ENCODE results near the gene ZNF135. TPM values are rescaled to one million over a fixed set of nuclear protein-coding genes. Genes with fewer than 3 reads are reported as not detected.

Gene ZNF135
- total and polyA plus RNA-seq, 2 donors (not counting 3 experiments of a cell fraction or from before 2014, with no cell fraction given) = 1.2 to 1.5 TPM

DNA sequence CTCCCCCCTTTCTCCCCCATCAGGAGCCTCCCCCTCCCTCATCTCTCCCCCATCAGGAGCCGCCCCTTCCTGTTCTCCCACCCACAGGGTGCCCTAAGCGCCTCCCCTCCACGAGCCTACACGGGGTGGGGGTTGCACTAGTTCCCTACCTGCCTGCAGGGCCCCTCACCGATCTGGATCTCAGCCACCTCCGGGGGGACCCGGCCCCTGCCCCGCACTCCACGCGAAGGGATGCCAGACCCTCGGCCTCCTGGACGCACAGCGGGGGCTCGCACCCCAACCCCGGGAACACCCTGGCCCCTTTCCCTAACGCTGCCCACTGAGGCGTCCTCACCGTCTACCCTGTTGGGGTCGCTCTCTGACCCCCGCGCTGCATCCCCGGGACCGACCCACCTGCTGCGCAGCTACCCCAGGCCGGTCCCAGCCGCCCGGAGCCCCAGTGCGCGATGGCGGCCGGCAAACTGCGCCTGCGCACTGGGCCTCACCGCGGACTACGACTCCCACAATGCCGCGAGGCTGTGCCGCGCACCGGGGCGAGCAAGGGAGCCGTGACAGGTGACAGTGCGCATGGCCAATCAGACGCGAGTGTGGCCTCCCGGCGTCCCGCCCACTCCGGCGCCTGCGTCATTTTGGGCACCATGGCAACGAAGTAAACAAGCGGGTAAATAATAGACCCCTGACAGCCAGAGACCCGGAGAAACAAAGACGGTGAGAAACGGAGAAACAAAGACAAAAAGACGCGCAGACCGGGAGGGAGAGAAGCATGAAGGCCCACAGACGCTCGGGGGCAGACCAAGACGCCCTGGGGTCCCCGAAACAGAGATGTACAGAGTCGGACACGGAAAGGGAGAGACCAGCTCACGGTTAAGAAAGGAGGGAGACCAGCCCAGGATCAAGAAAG, 38.9 kb downstream of the ZNF135 start, which contains the start of gene ZSCAN18:
TSS of gene ZSCAN18 (minus strand) at position 451 of the 901 bp plus-strand sequence. CDS start 7,964 bp downstream, outside the sequence.
- intact Hi-C loops (cut with micrococcal nuclease) = loop anchor here (10.0 kb wide), 1 partner anchor 57 kb away; the partner anchor contains the start of gene ZNF329
- H3K27me3 ChIP-seq (ENCODE audit: control insufficient read depth in 2 of 2, insufficient read depth in 2 of 2, low read length in 2 of 2) = no peaks in the 10 kb centered on the region
- TF ChIP-seq FOS (IDR thresholded peaks at IDR 0.05; ENCODE audit: borderline replicate concordance, insufficient read depth, low read length) = no peak
- TF ChIP-seq, protein P1, sequence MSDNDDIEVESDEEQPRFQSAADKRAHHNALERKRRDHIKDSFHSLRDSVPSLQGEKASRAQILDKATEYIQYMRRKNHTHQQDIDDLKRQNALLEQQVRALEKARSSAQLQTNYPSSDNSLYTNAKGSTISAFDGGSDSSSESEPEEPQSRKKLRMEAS (IDR thresholded peaks at IDR 0.05; ENCODE audit: insufficient read depth, insufficient read length) = peak; percentile 55
- H3K27ac ChIP-seq (ENCODE audit: insufficient read depth, low read depth, low read length) = peak within 1 kb of the TSS; percentile 70
- H3K9ac ChIP-seq (replicated peaks; ENCODE audit: extremely low read depth, insufficient read depth, low read length) = peak within 1 kb of the TSS; percentile 79
- CTCF ChIA-PET = no interaction called here
- H3K36me3 ChIP-seq (ENCODE audit: control insufficient read depth in 2 of 2, extremely low read depth in 1 of 2, insufficient read depth in 2 of 2, low read length in 2 of 2) = no peaks in the 10 kb centered on the region
- POLR2A ChIA-PET = no interaction called here
- H4K20me1 ChIP-seq (replicated peaks; ENCODE audit: control insufficient read depth, extremely low read depth, insufficient read depth, low read length) = no peaks in the 10 kb centered on the region
- H3K4me2 ChIP-seq (ENCODE audit: insufficient read depth, low read length) = peak within 1 kb of the TSS; percentile 41
- H3K4me1 ChIP-seq (ENCODE audit: control insufficient read depth, extremely low read depth, insufficient read depth, low read length) = no peaks in the 10 kb centered on the region
- peak; percentile 33 for FAIRE-seq
- BruUV-seq (replicated peaks) = no TSS peak
- DNase-seq (ENCODE audit: low read depth, low spot score) = peak; percentile 93
- no peaks in the 10 kb centered on the region for H3K9me1 ChIP-seq (replicated peaks; ENCODE audit: control insufficient read depth, extremely low read depth, insufficient read depth, low read length)
- H2AFZ ChIP-seq (ENCODE audit: low read depth, low read length) = peak within 1 kb of the TSS; percentile 77
- peaks cover 3% of the 10 kb centered on the region for H3K9me3 ChIP-seq (replicated peaks; ENCODE audit: control insufficient read depth, insufficient read depth, low read length)
- H3K79me2 ChIP-seq (ENCODE audit: control insufficient read depth, insufficient read depth, low read length) = no peaks in the 10 kb centered on the region
- dilution Hi-C loops (cut with MboI; ENCODE audit: extremely low pct_ligation_motif_present, low sequenced_read_pairs) = no loop called here
- H3K4me3 ChIP-seq (replicated peaks in 1 of 3; ENCODE audit: insufficient read depth in 1 of 3, low read depth in 1 of 3, low read length in 3 of 3) = peak within 1 kb of the TSS; percentile 38 to 72 (median 43)

DNA sequence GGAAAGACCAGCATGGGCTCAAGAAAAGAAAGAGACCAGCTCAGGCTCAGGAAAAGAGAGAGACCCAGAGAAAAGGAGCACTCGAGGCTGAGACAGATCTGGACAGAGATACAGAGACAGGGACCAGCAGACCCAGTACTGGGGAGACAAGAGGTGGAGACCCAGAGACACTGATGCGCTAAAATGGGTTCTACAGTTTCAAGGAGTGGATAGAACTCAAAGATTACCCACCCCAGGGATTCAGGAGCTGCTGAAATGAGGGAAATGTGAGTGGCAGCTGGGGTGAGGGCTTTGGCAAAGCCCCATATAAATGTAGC, 39.6 kb downstream of the ZNF135 start:
- H3K4me1 ChIP-seq (ENCODE audit: control insufficient read depth, extremely low read depth, insufficient read depth, low read length) = no peaks in the 10 kb centered on the region
- peak overlapping the region; percentile 70 for H2AFZ ChIP-seq (ENCODE audit: low read depth, low read length)
- H3K9me3 ChIP-seq (replicated peaks; ENCODE audit: control insufficient read depth, insufficient read depth, low read length) = peaks cover 3% of the 10 kb centered on the region
- no peaks in the 10 kb centered on the region for H4K20me1 ChIP-seq (replicated peaks; ENCODE audit: control insufficient read depth, extremely low read depth, insufficient read depth, low read length)
- H3K27me3 ChIP-seq (ENCODE audit: control insufficient read depth in 2 of 2, insufficient read depth in 2 of 2, low read length in 2 of 2) = no peaks in the 10 kb centered on the region
- H3K4me2 ChIP-seq (ENCODE audit: insufficient read depth, low read length) = peak overlapping the region; percentile 41
- dilution Hi-C loops (cut with MboI; ENCODE audit: extremely low pct_ligation_motif_present, low sequenced_read_pairs) = no loop called here
- H3K79me2 ChIP-seq (ENCODE audit: control insufficient read depth, insufficient read depth, low read length) = no peaks in the 10 kb centered on the region
- peak overlapping the region in 2 of 3 experiments; percentile 10 to 43 for H3K4me3 ChIP-seq (replicated peaks in 1 of 3; ENCODE audit: insufficient read depth in 1 of 3, low read depth in 1 of 3, low read length in 3 of 3)
- peak overlapping the region; percentile 64 for H3K27ac ChIP-seq (ENCODE audit: insufficient read depth, low read depth, low read length)
- ChIA-PET POLR2A (no interaction called here), CTCF (no interaction called here)
- FAIRE-seq = no peak
- TSS peak; percentile 77 for BruUV-seq (replicated peaks)
- intact Hi-C loops (cut with micrococcal nuclease) = loop anchor here (10.0 kb wide), 1 partner anchor 56 kb away; the partner anchor contains the start of gene ZNF329
- H3K36me3 ChIP-seq (ENCODE audit: control insufficient read depth in 2 of 2, extremely low read depth in 1 of 2, insufficient read depth in 2 of 2, low read length in 2 of 2) = no peaks in the 10 kb centered on the region
- H3K9ac ChIP-seq (replicated peaks; ENCODE audit: extremely low read depth, insufficient read depth, low read length) = peak overlapping the region; percentile 79
- no peaks in the 10 kb centered on the region for H3K9me1 ChIP-seq (replicated peaks; ENCODE audit: control insufficient read depth, extremely low read depth, insufficient read depth, low read length)
- TF ChIP-seq EZH2 (IDR thresholded peaks at IDR 0.05; ENCODE audit: borderline replicate concordance, low read depth, low read length, severe bottlenecking) = no peak
- no peak for DNase-seq (ENCODE audit: low read depth, low spot score)
